Measurements from ENCODE around the gene SLC37A1. TPM values are rescaled to one million over a fixed set of nuclear protein-coding genes. Genes with fewer than 3 reads are reported as not detected.

Gene SLC37A1
- total and polyA plus RNA-seq, 8 donors: 4.7 to 14.3 (median 7.9) TPM

DNA sequence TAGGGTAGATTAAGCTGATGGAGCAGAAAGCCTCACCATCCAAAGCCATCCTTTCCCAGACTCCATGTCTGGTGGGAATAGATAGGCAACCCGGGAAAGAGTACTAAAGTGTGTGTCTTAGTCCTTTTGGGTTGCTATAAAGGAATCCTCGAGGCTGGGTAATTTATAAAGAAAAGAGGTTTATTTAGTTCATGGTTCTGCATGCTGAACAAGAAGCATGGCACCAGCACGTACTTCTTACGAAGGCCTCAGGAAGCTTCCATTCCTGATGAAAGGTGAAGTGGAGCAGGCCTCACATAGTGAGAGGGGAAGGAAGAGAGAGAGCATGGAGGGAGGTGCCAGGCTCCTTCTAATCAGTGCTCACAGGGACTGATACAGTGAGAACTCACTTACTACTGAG, 6.2 kb upstream of the SLC37A1 start:
- no peak for ATAC-seq
- Histone ChIP-seq H3K27me3 (no peaks in the 10 kb centered on the region), H3K36me3 (no peaks in the 10 kb centered on the region), H3K4me1 (no peaks in the 10 kb centered on the region), H3K4me3 (no peak overlapping the region), H3K9me3 (no peaks in the 10 kb centered on the region), H3K27ac (no peak overlapping the region)
- intact Hi-C loops (cut with DNase I): no loop called here
- no peak for FAIRE-seq
- TF ChIP-seq, protein P1, sequence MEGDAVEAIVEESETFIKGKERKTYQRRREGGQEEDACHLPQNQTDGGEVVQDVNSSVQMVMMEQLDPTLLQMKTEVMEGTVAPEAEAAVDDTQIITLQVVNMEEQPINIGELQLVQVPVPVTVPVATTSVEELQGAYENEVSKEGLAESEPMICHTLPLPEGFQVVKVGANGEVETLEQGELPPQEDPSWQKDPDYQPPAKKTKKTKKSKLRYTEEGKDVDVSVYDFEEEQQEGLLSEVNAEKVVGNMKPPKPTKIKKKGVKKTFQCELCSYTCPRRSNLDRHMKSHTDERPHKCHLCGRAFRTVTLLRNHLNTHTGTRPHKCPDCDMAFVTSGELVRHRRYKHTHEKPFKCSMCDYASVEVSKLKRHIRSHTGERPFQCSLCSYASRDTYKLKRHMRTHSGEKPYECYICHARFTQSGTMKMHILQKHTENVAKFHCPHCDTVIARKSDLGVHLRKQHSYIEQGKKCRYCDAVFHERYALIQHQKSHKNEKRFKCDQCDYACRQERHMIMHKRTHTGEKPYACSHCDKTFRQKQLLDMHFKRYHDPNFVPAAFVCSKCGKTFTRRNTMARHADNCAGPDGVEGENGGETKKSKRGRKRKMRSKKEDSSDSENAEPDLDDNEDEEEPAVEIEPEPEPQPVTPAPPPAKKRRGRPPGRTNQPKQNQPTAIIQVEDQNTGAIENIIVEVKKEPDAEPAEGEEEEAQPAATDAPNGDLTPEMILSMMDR (IDR thresholded peaks at IDR 0.05): no peak
- WGBS, 2 donors: 89 to 96% methylated on average over 4 of the region's 4 CpGs
- no peak for DNase-seq

DNA sequence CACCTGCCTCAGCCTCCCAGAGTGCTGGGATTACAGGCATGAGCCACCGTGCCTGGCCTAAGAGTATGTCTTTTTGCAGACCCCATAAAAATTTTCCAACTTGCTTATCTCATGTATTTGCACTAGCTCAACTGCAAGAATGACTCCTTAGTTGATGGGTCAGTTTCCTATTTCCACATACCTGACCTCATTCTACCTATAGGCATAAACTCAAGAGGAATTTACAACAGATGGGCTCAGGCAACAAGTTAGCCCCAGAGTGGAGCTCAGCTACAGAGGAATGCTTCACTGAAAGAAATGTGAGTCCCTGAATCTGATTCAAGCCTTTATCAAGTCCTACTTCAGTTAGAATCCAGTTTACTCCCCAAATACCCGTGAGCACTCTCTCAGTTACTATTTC, 5.3 kb upstream of the SLC37A1 start:
- 85 to 89% methylated on average over 2 of the region's 2 CpGs for WGBS, 2 donors
- intact Hi-C loops (cut with DNase I): no loop called here
- TF ChIP-seq, protein P1 (IDR thresholded peaks at IDR 0.05): no peak
- ATAC-seq (no peak), FAIRE-seq (no peak), DNase-seq (no peak)
- Histone ChIP-seq H3K27ac (no peak overlapping the region), H3K36me3 (no peaks in the 10 kb centered on the region), H3K4me3 (no peak overlapping the region), H3K4me1 (no peaks in the 10 kb centered on the region), H3K27me3 (no peaks in the 10 kb centered on the region), H3K9me3 (no peaks in the 10 kb centered on the region)

DNA sequence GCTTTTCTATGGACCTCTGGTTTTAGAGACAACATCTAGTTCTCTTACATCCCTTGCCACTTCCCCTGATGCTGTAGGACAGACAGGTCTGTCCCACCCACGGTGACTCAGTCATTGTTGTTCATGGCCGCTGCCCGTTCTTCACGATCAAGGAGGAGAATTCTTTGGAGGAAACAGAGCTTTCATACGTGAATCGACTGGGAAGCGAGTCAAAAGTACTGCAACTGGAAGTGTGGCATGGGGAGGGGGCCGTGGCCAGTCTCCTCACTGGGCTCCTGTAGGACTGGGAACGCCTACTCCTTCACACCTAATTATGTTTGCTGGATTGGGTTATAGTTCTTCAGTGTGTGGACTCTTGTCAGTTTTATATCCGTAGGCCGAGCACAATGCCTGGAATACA, 4.4 kb upstream of the SLC37A1 start:
- TF ChIP-seq, protein P1 (IDR thresholded peaks at IDR 0.05): no peak
- no peaks in the 10 kb centered on the region for H3K27me3 ChIP-seq
- H3K4me3 ChIP-seq: no peak overlapping the region
- no peaks in the 10 kb centered on the region for H3K36me3 ChIP-seq
- WGBS, 2 donors: 84 to 85% methylated on average over 11 of the region's 11 CpGs
- FAIRE-seq (no peak), ATAC-seq (no peak), DNase-seq (no peak)
- H3K27ac ChIP-seq: no peak overlapping the region
- intact Hi-C loops (cut with DNase I): no loop called here
- H3K9me3 ChIP-seq: no peaks in the 10 kb centered on the region
- H3K4me1 ChIP-seq: no peaks in the 10 kb centered on the region

DNA sequence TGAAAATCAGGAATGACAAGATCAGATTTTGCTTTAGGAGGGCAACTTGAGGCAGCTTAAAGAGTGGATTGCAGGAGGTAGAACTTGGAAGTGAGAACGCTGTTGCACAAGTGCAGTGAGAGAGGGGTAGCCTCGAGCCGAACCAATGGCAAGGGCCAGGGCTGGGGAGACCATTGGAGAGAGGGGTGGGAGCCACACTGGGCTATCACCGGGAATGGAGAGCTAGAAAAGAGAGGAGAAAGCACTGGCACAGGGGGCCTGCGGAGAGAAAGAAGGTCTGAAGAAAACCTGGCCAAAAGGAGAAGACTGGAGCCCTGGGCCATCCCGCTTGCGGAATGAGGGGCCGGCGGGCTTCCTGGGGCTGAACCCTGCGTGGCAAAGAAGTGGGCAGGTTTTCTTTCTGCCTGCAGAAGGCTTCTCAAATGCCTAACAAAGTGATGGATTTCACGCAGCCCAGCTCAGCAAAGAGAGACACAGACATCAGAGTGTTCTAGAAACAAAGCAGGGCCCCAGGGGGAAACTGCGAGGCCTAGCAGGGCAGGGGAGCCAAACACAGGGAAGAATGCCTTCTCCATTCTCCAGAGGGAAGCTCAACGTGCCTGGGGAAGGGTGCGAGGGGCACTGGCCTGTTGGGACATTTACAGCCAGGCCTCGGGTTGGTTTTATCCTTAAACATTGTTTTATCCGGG, 1.2 kb upstream of the SLC37A1 start:
- WGBS, 2 donors: 96 to 97% methylated on average over 16 of the region's 16 CpGs
- Histone ChIP-seq H3K9me3 (no peaks in the 10 kb centered on the region), H3K4me3 (no peak overlapping the region), H3K27me3 (no peaks in the 10 kb centered on the region), H3K4me1 (peaks cover 0 to 15% (median 0%) of the 10 kb centered on the region in 3 donors), H3K27ac (peak overlapping the region in 2 of 4 donors; percentile 78), H3K36me3 (no peaks in the 10 kb centered on the region)
- FAIRE-seq: no peak
- no peak for DNase-seq
- intact Hi-C loops (cut with DNase I): no loop called here
- ATAC-seq: no peak
- TF ChIP-seq, protein P1 (IDR thresholded peaks at IDR 0.05): no peak
